WTC11 (cell line): ENCODE results near the gene HSDL1. TPM values are rescaled to one million over a fixed set of nuclear protein-coding genes. Genes with fewer than 3 reads are reported as not detected.
A peak's percentile ranks its signal among the peaks of the same experiment; 100 is the strongest.
"Not testable (repeated sequence)": the region's sequence is repeated elsewhere in the genome, so short reads cannot be mapped to it uniquely, and the experiment has no call there.

Experiments used
- ATAC-seq: fragments of 200-7000 bp; cut with Tn5 transposase; 2 replicates; pipeline ENCODE4 v1.10.0; 2021; ENCODE audit warnings: mild to moderate bottlenecking, moderate library complexity
- CTCF ChIA-PET: fragments of 300-600 bp; sonication (Branson Sonifier 250); formaldehyde crosslinking; loops from one replicate; lab custom pipeline; 2021; ENCODE audit warnings: antibody characterized with exemption; lab: Charles Lee
- POLR2A ChIA-PET: fragments of 350-600 bp; sonication (Branson Sonifier 250); formaldehyde crosslinking; loops from one replicate; lab custom pipeline; 2021; ENCODE audit warnings: antibody characterized with exemption; lab: Charles Lee
- DNase-seq: peaks from one replicate; pipeline ENCODE4 v3.0.0; 2021; ENCODE audit warnings: low spot score
- H3K27ac Mint-ChIP-seq: 2 replicates; pipeline ENCODE4 v1.8.0; 2021; ENCODE audit warnings: mixed read lengths
- H3K27me3 Mint-ChIP-seq: 2 replicates; pipeline ENCODE4 v1.8.0; 2021; ENCODE audit warnings: low read depth, mild to moderate bottlenecking, moderate library complexity, mixed read lengths
- H3K36me3 Mint-ChIP-seq: 2 replicates; pipeline ENCODE4 v1.8.0; 2021; ENCODE audit warnings: mixed read lengths
- H3K4me1 Mint-ChIP-seq: 2 replicates; pipeline ENCODE4 v1.8.0; 2022; ENCODE audit warnings: mixed read lengths
- H3K4me3 Mint-ChIP-seq: 2 replicates; pipeline ENCODE4 v1.8.0; 2021; ENCODE audit warnings: mild to moderate bottlenecking, moderate library complexity, mixed read lengths
- H3K9me3 Mint-ChIP-seq: 2 replicates; pipeline ENCODE4 v1.8.0; 2021; ENCODE audit warnings: mixed read lengths
- AR ChIP-seq: fragments of 250-450 bp; sonication (Bioruptor Pico); IDR thresholded peaks from 2 replicates; pipeline ENCODE4 v1.9.0; 2021; ENCODE audit warnings: mild to moderate bottlenecking
- ATF1 ChIP-seq: sonication (generic); formaldehyde crosslinking; IDR thresholded peaks from 2 replicates; pipeline ENCODE4 v1.8.1; 2023; ENCODE audit warnings: mild to moderate bottlenecking, moderate library complexity, missing genetic modification reagents
- CTCF ChIP-seq: fragments of 200-600 bp; IDR thresholded peaks from 2 replicates; pipeline ENCODE4 v1.8.0; 2022; ENCODE audit warnings: antibody characterized with exemption
- ELF4 ChIP-seq: sonication (generic); formaldehyde crosslinking; IDR thresholded peaks from 2 replicates; pipeline ENCODE4 v1.8.1; 2022; ENCODE audit warnings: low read depth, mild to moderate bottlenecking, moderate library complexity, missing genetic modification reagents
- ESRRA ChIP-seq: sonication (generic); formaldehyde crosslinking; IDR thresholded peaks from 2 replicates; pipeline ENCODE4 v1.8.1; 2022; ENCODE audit warnings: mild to moderate bottlenecking, missing genetic modification reagents, borderline replicate concordance
- ETV6 ChIP-seq: sonication (generic); formaldehyde crosslinking; IDR thresholded peaks from 2 replicates; pipeline ENCODE4 v1.8.1; 2022; ENCODE audit warnings: mild to moderate bottlenecking, missing genetic modification reagents
- FOXP4 ChIP-seq: sonication (generic); formaldehyde crosslinking; IDR thresholded peaks from 2 replicates; pipeline ENCODE4 v1.8.0; 2022; ENCODE audit warnings: mild to moderate bottlenecking, missing genetic modification reagents
- GRHL2 ChIP-seq: fragments of 250-450 bp; sonication (Bioruptor Pico); IDR thresholded peaks from 2 replicates; pipeline ENCODE4 v1.8.0; 2022; ENCODE audit warnings: mild to moderate bottlenecking, moderate library complexity; ENCODE audit not compliant: insufficient replicate concordance, severe bottlenecking
- HMGXB4 ChIP-seq: sonication (generic); formaldehyde crosslinking; IDR thresholded peaks from 2 replicates; pipeline ENCODE4 v1.8.1; 2023; ENCODE audit warnings: mild to moderate bottlenecking, moderate library complexity, missing genetic modification reagents
- KAT7 ChIP-seq: sonication (generic); formaldehyde crosslinking; IDR thresholded peaks from 2 replicates; pipeline ENCODE4 v1.8.1; 2023; ENCODE audit warnings: missing genetic modification reagents, mild to moderate bottlenecking, borderline replicate concordance
- RORB ChIP-seq: fragments of 250-450 bp; sonication (Bioruptor Pico); IDR thresholded peaks from 2 replicates; pipeline ENCODE4 v1.9.0; 2021; ENCODE audit warnings: mild to moderate bottlenecking
- SOX15 ChIP-seq: fragments of 250-450 bp; sonication (Bioruptor Pico); IDR thresholded peaks from 2 replicates; pipeline ENCODE4 v1.9.0; 2021; ENCODE audit warnings: mild to moderate bottlenecking
- TCF7 ChIP-seq: sonication (generic); formaldehyde crosslinking; IDR thresholded peaks from 2 replicates; pipeline ENCODE4 v1.8.0; 2022; ENCODE audit warnings: mild to moderate bottlenecking, low read depth, missing genetic modification reagents, moderate library complexity
- ZNF232 ChIP-seq: sonication (generic); formaldehyde crosslinking; IDR thresholded peaks from 2 replicates; pipeline ENCODE4 v1.8.0; 2022; ENCODE audit warnings: mild to moderate bottlenecking, missing genetic modification reagents
- ZNF263 ChIP-seq: sonication (generic); formaldehyde crosslinking; IDR thresholded peaks from 2 replicates; pipeline ENCODE4 v1.8.1; 2022; ENCODE audit warnings: low read depth, mild to moderate bottlenecking, moderate library complexity, missing genetic modification reagents
- ZNF317 ChIP-seq: sonication (generic); formaldehyde crosslinking; IDR thresholded peaks from 2 replicates; pipeline ENCODE4 v1.8.1; 2023; ENCODE audit warnings: low read depth, mild to moderate bottlenecking, moderate library complexity, missing genetic modification reagents, borderline replicate concordance
- ZNF423 ChIP-seq: fragments of 250-450 bp; sonication (Bioruptor Pico); IDR thresholded peaks from 2 replicates; pipeline ENCODE4 v2.1.2; 2022; ENCODE audit warnings: mild to moderate bottlenecking, moderate library complexity
- ZNF512 ChIP-seq: sonication (generic); formaldehyde crosslinking; IDR thresholded peaks from 2 replicates; pipeline ENCODE4 v1.8.1; 2022; ENCODE audit warnings: missing genetic modification reagents, borderline replicate concordance
- total RNA-seq: library from RNA; stranded (reverse); gene quantifications from 3 replicates; pipeline ENCODE4 v1.2.3, GENCODE V29; 2021

The HSDL1 gene
- total RNA-seq, 1 experiment from 2014 or later: 48.6 TPM

- TF ChIP-seq ESRRA (CRISPR knock-in tag) (0 out of 2 replicates have a peak, but pooled peaks have one; percentile 60), TCF7 (peak; percentile 48; the same call in 1 of the 2 replicates), ZNF512 (no peak), CTCF (no peak), ETV6 (CRISPR knock-in tag) (peak; percentile 35; the same call in 1 of the 2 replicates), ZNF232 (CRISPR knock-in tag) (peak; percentile 85; the same call in 1 of the 2 replicates), HMGXB4 (CRISPR knock-in tag) (peak; percentile 92)
Observed at GRCh38 chr16:84116720-84117493, 28.1 kb downstream of the HSDL1 start, which contains the start of gene MBTPS1 (continued).

- H3K4me3 Mint-ChIP-seq: peak overlapping the region; percentile 94
- DNase-seq: no peak
- H3K27me3 Mint-ChIP-seq: no peaks in the 10 kb centered on the region
- ATAC-seq: no peak; the same call in 1 of the 2 replicates
- peak overlapping the region; percentile 97 for H3K27ac Mint-ChIP-seq
- H3K9me3 Mint-ChIP-seq: no peaks in the 10 kb centered on the region
- POLR2A ChIA-PET: interaction anchor here (0.6 to 1.7 kb wide), 9 partner anchors 20 to 252 kb away, joined by 3 to 7 read pairs (median 4); partner anchors contain the start of genes ATP2C2, DNAAF1 and HSDL1
- TF ChIP-seq ELF4: no peak
- no peak for TF ChIP-seq FOXP4
- TF ChIP-seq ZNF263 (CRISPR knock-in tag): no peak
- no peak for TF ChIP-seq SOX15
- no peak for TF ChIP-seq RORB (CRISPR knock-in tag)
- TF ChIP-seq ZNF423: no peak
- 0 out of 2 replicates have a peak, but pooled peaks have one; percentile 4 for TF ChIP-seq ATF1 (CRISPR knock-in tag)
- TF ChIP-seq AR (CRISPR knock-in tag): no peak
- TF ChIP-seq ZNF317 (CRISPR knock-in tag): peak; percentile 51; the same call in 1 of the 2 replicates
- TF ChIP-seq KAT7 (CRISPR knock-in tag): 0 out of 2 replicates have a peak, but pooled peaks have one; percentile 26
- no peak for TF ChIP-seq GRHL2
- CTCF ChIA-PET: interaction anchor here (0.5 to 2.4 kb wide), 25 partner anchors 10 to 1095 kb away, joined by 3 to 29 read pairs (median 4); partner anchors contain the start of genes DNAAF1, HSDL1, SLC38A8 and TAF1C
- no peaks in the 10 kb centered on the region for H3K36me3 Mint-ChIP-seq
- H3K4me1 Mint-ChIP-seq: peaks cover 12% of the 10 kb centered on the region
Observed at GRCh38 chr16:84115919-84116719, 28.9 kb downstream of the HSDL1 start.

GRCh38 chr16:84111949-84112348, 33.0 kb downstream of the HSDL1 start:
- DNase-seq, H3K9me3 Mint-ChIP-seq, H3K4me3 Mint-ChIP-seq, H3K36me3 Mint-ChIP-seq, H3K27me3 Mint-ChIP-seq, POLR2A ChIA-PET, H3K27ac Mint-ChIP-seq, ATAC-seq: not testable (repeated sequence)
- CTCF ChIA-PET: interaction anchor here (2.7 kb wide), 2 partner anchors 27 to 75 kb away, joined by 7 to 9 read pairs; partner anchors contain the start of gene TAF1C
- peaks cover 18% of the 10 kb centered on the region for H3K4me1 Mint-ChIP-seq
